Spleen (tissue), 7 donors: ENCODE measurements around the gene MIS12.

Source experiments
- CTCF ChIP-seq, 11 experiments: fragments of 200-600 bp in 7 of 11; fragments of 450-650 bp in 4 of 11; sonication (generic) in 4 of 11; IDR thresholded peaks in 8 of 11; conservative IDR thresholded peaks in 3 of 11; 1 replicate in 7 of 11; 2 replicates in 4 of 11; pipeline versions ENCODE4 v1.4.0 to v1.8.0; 2016 to 2021; ENCODE audit warnings: antibody characterized with exemption in 11 of 11, inconsistent platforms in 4 of 11, mild to moderate bottlenecking in 1 of 11
- POLR2A ChIP-seq, 3 donors: fragments of 450-650 bp; IDR thresholded peaks; one replicate each; pipeline ENCODE4 v1.5.1; 2017; ENCODE audit warnings: antibody characterized with exemption in 3 of 3, mild to moderate bottlenecking in 1 of 3
- POLR2AphosphoS5 ChIP-seq, 3 donors: sonication (generic); formaldehyde crosslinking; IDR thresholded peaks; one replicate each; pipeline ENCODE4 v1.5.1; 2017; ENCODE audit warnings: antibody characterized with exemption in 3 of 3
- donor health status: DM: no; HTN: no; CAD: no; lungs with moderate emphysema.
- donor health status: DM: no; HTN: no; CAD: no.
- donor health status: DM: no; HTN: no; CAD: no.

- no peak for TF ChIP-seq CTCF (IDR thresholded peaks at IDR 0.05 in 8 of 11, conservative IDR thresholded peaks at IDR 0.05 in 3 of 11)
- no peak for TF ChIP-seq POLR2AphosphoS5 (IDR thresholded peaks at IDR 0.05)
- no peak for TF ChIP-seq POLR2A (IDR thresholded peaks at IDR 0.05)
These were observed 48.5 kb upstream of the MIS12 start for GRCh38 chr17:5437721-5438317.
